ENCODE measurements around the gene ELOVL1.
A peak's percentile ranks its signal among the peaks of the same experiment; 100 is the strongest.
"Not testable (repeated sequence)": the region's sequence is repeated elsewhere in the genome, so short reads cannot be mapped to it uniquely, and the experiment has no call there.

The ELOVL1 gene

GRCh38 chr1:43367904-43368645 lies at the start of gene ELOVL1:
ELOVL1 (minus strand) TSS chr1:43368011; CDS start chr1:43365609, 2,402 bp downstream.
- peak; percentile 71 to 82 for DNase-seq

GRCh38 chr1:43415901-43416300 lies 48.1 kb upstream of the ELOVL1 start:
- DNase-seq = no peak

- peak in 1 of 2 experiments; percentile 67 for DNase-seq
Measured at GRCh38 chr1:43414634-43415223, 46.9 kb upstream of the ELOVL1 start.

- DNase-seq = not testable (repeated sequence)
Measured at GRCh38 chr1:43413426-43413825, 45.6 kb upstream of the ELOVL1 start.

GRCh38 chr1:43410571-43410970 lies 42.8 kb upstream of the ELOVL1 start:
- no peak for DNase-seq

GRCh38 chr1:43405876-43406234 lies 38.0 kb upstream of the ELOVL1 start:
- no peak for DNase-seq

GRCh38 chr1:43405219-43405875 lies 37.5 kb upstream of the ELOVL1 start:
- no peak for DNase-seq

- DNase-seq = no peak
Measured at GRCh38 chr1:43404353-43404752, 36.5 kb upstream of the ELOVL1 start.

GRCh38 chr1:43402089-43402865 lies 34.5 kb upstream of the ELOVL1 start:
- no peak for DNase-seq

GRCh38 chr1:43400441-43400840 lies 32.6 kb upstream of the ELOVL1 start:
- DNase-seq = not testable (repeated sequence)

GRCh38 chr1:43398227-43398626 lies 30.4 kb upstream of the ELOVL1 start:
- DNase-seq = no peak

GRCh38 chr1:43396059-43396458 lies 28.2 kb upstream of the ELOVL1 start:
- DNase-seq = no peak

GRCh38 chr1:43395523-43395922 lies 27.7 kb upstream of the ELOVL1 start:
- DNase-seq = no peak

GRCh38 chr1:43392702-43393101 lies 24.9 kb upstream of the ELOVL1 start:
- DNase-seq = no peak

GRCh38 chr1:43389326-43390313 lies 21.8 kb upstream of the ELOVL1 start, which contains the start of the genes MED8 and SZT2:
MED8 (minus strand) TSS chr1:43389800; CDS start chr1:43389764, 36 bp downstream.
SZT2 (plus strand) TSS chr1:43389899; CDS start chr1:43389969, 70 bp downstream.
- DNase-seq = peak; percentile 89 to 94

GRCh38 chr1:43388613-43389012 lies 20.8 kb upstream of the ELOVL1 start:
- peak in 1 of 2 experiments; percentile 14 for DNase-seq

- peak in 1 of 2 experiments; percentile 5 for DNase-seq
Measured at GRCh38 chr1:43387976-43388599, 20.3 kb upstream of the ELOVL1 start.

GRCh38 chr1:43386676-43387075 lies 18.9 kb upstream of the ELOVL1 start:
- no peak for DNase-seq

- peak in 1 of 2 experiments; percentile 41 for DNase-seq
Measured at GRCh38 chr1:43383449-43383848, 15.6 kb upstream of the ELOVL1 start.

- DNase-seq = no peak
Measured at GRCh38 chr1:43382027-43382779, 14.4 kb upstream of the ELOVL1 start.
